GM19023 (cell line): ENCODE data around the gene PAXIP1.

Source experiments
- ATAC-seq: cut with Tn5 transposase; IDR thresholded peaks from one replicate; pipeline ENCODE4 v1.9.1; 2021; ENCODE audit warnings: mild to moderate bottlenecking, moderate library complexity; ENCODE audit not compliant: unreplicated experiment

PAXIP1 gene

DNA sequence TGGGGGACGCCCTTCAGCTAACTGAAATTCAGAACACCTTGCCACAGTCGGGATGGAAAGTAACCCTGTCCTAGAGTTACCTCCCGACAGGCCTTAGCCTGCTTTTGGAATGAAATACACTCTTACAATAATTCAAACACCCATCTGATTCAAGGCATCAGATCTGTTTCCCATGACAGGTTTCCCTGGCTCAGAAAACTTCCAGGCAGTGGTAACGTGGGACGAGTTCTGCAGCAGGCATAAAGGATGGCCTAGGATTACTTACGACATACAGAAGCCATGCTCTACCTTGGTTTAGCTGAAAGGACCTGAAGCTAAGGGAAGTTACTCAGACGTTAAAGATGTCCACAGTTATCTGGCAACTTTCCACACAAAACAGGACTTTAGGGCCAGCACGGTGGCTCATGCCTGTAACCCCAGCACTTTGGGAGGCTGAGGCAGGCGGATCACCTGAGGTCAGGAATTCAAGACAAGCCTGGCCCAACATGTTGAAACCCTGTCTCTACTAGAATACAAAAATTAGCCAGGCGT is 5.0 kb downstream of the PAXIP1 start:
- ATAC-seq = no peak

- ATAC-seq = no peak
These were observed 6.2 kb downstream of the PAXIP1 start for GRCh38 chr7:154996756-154997155.

DNA sequence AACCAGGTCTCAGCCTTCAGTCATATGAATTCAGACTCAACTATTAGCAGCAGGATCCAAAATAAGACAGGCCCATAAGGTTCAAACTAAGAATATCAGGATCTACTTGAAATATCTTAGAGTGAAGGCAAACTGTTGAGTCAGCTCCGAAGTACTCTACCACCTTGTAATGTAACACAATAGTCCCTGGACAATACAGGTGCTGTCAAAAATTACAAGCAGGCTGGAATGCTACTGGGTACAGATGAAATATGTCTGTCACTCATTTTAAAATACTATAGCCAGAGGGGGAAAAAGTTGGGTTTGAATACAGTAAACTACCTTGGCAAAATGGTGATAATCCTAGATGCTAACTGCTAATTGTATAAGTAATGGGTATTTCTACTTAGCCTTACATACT is 6.8 kb downstream of the PAXIP1 start:
- no peak for ATAC-seq

- ATAC-seq = no peak
These were observed 7.9 kb downstream of the PAXIP1 start for GRCh38 chr7:154994996-154995395.

GRCh38 chr7:154990964-154991540 is 11.9 kb downstream of the PAXIP1 start:
- no peak for ATAC-seq

- ATAC-seq = no peak
These were observed 15.4 kb downstream of the PAXIP1 start for GRCh38 chr7:154987571-154987970.

DNA sequence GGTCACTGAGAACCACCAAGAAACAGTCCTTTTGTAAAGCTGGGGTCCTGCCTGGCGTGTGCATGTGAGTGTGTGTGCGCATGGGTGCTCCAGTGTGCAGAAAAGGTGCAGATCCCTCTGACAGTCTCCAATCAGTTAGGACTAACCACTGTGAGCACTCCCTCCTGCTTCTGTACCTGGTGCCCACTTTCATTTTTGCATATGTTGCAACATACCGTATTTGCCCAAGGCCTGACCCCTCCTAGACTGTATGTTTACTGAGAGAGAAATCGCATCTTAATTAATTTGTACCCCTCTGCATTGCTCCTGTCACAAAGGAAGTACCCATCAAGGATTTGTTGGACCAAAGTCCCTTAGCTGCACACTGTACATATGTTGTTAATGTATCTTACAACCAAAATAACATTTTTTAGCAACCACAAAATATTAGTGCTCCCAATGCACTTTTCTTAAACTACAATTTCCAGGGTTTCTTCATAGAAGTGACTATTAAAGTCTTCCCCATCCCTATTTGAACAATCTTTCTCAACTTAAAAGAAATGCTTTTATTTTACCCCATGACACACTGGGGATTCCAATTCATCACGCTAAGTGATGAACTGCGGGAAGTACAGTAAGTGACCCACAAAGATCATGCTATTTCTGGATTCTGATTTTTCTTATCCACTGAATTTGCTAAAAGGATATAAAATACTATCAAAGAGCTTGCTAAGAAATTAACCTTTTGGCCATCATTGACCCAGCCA is 16.6 kb downstream of the PAXIP1 start:
- ATAC-seq = no peak

DNA sequence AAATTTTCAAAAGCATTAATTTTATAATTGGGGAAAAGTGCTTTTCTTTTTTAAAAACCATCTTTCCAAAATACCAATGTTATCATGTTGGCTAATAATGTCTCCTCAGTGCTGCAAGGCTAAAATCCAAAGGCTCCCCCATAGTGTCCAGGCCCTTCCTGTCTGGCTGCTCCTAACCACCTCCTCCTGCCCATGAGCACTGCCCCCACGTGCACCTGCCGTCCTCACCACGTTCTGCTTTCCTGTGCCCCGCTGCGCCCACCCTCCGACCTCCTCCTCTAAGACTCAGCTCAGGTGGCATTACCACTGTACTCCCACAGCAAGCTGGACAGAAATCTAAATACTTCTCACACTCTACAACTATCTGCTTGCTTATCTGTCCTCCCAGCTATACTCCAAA is 17.7 kb downstream of the PAXIP1 start:
- ATAC-seq = no peak

- ATAC-seq = no peak
These were observed 18.2 kb downstream of the PAXIP1 start for GRCh38 chr7:154984601-154985188.

DNA sequence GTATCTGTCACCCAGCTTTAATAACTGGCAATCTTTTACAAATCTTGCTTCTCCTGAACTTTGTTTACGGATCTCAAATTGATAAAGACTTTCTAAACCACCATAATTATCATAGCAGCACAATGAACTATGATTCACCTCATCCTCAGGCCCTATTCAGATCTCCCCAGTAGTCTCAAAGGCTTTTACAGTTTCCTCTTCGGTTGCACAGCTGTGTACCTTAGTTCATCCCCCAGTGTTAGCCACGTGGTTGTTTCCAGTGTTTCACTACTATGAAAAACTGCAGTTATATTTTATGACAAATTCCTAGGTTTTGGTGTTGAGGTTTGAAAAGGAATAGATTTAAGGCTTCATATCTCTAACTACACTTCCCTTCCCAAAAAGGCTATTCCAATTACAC is 24.9 kb downstream of the PAXIP1 start:
- no peak for ATAC-seq

GRCh38 chr7:154977250-154977649 is 25.7 kb downstream of the PAXIP1 start:
- ATAC-seq = no peak

DNA sequence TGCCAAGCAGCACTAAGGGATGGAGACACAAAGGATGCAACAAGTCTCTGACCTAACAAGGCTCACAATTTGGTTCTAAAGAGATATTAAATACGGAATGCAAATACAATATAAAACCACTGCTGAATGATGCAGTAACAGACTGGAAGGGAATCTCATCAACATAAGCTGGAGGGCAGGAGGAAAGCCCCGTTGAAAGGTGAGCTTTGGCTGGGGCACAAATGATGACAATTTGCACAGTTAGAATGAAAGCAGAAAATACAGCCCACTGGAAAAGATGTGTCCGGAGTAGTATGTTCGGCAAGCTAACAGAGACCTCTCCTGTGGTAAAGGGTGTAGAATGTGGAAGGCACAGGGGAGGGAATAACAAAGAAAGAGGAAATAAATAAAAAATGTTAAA is 26.1 kb downstream of the PAXIP1 start:
- no peak for ATAC-seq

DNA sequence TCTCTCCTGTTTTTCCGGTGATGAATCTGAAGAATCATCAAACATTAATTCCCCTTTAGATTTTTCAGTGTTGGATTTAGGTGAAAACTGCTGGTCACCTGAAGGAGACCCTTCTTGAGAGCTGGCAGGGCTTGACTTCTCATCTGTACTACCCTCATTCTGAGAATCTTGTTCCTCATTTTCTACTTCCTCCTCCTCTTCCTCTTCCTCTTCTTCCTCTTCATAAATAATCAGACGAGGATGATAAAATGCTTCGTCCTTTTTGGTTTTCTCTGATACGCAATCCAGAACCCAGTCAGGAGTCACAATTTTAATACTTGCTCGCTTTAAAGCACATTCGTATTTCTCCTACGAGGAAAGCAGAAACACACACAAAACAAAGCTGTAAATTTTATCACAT is 26.9 kb downstream of the PAXIP1 start:
- no peak for ATAC-seq

- no peak for ATAC-seq
These were observed 29.5 kb downstream of the PAXIP1 start for GRCh38 chr7:154973381-154973780.

DNA sequence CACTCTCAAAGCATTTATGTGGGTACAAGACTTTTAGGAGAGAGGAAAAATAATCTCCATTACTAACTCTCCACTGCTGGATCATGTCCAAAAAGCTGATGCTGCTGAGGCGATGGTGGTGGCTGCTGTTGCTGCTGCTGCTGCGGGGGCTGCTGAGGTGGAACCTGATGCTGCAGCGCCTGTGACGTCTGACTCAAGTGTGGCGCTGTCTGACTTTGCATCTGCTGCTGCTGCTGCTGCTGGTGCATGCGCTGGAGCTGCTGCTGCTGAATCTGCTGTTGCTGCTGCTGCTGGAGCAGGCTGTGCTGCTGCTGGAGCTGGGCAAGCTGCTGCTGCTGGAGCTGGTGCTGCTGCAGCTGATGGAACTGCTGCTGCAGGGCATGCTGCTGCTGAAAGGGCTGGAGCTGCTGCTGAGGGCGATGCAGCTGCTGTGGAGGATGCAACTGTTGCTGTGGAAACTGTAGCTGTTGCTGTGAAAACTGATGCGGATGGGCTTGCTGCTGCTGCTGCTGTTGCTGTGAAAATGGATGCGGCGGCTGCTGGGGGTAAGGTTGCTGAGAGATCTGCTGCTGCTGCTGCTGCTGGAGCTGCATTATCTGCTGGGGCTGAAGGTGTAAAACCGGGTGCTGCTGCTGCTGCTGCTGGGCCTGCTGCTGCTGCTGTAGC is 34.5 kb downstream of the PAXIP1 start:
- ATAC-seq = no peak

DNA sequence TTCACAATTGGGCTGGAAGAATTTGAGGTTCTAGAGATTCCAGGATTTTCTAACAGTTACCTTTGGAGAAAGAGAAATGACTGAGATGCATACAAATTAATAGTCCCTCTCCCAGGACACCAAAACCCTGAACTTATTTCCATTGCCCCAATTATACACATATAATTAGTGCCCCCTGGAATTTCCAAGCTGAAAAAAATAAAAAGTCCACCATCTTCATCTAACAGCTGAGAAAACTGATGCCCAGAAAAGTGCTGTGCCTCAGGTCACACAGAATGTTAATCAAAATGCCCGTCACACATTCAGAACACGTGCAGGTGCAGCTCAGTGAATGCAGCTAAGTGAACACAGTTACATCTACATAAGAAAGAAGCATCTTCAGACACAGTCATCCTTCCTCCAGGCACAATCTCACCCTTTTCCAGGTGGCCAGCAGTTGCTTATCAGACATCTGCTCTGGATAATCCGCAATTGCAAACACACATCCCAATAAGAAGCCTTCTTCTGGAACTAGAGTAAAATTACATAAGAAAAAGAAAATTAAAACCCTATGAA is 35.4 kb downstream of the PAXIP1 start:
- ATAC-seq = no peak

GRCh38 chr7:154965014-154965413 is 37.9 kb downstream of the PAXIP1 start:
- ATAC-seq = no peak

- no peak for ATAC-seq
These were observed 42.7 kb downstream of the PAXIP1 start for GRCh38 chr7:154960063-154960790.

GRCh38 chr7:154956427-154956826 is 46.5 kb downstream of the PAXIP1 start:
- no peak for ATAC-seq

DNA sequence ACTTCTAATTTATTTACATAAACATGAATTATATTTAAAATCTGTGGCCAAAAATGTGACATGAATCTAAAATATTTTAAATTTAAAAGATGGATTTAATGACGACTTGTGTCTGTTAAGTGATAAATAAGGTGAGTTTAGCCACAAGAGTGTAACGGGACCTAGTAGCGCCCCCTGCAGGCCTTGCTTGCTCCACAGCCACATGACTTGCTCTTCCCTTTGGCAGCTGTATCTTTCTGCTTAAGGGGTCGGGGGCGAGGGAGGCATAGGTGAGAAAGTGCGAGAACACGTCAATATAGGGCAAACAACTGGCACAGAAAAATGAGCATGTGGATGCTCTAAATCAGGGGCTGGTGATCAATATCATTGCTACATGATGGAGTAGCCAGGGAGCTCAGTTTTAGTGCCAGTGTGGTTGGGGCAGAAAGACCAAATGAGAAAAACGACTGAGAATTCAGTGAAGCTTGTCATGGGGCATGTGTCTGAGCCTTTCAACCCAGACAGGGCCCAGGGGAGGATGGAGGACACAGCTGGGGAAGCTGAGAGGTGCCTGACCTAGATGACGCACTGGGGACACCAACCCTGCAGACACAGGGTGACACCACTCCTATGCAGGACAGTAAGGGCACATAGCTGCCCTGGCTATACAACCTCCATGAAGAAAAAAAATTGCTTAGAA is 49.8 kb downstream of the PAXIP1 start:
- ATAC-seq = no peak
